ENCODE results near the gene NUMA1. TPM values are rescaled to one million over a fixed set of nuclear protein-coding genes. Genes with fewer than 3 reads are reported as not detected.

Gene NUMA1
- total and polyA plus RNA-seq, 4 donors: 79.9 to 277 (median 164) TPM

DNA sequence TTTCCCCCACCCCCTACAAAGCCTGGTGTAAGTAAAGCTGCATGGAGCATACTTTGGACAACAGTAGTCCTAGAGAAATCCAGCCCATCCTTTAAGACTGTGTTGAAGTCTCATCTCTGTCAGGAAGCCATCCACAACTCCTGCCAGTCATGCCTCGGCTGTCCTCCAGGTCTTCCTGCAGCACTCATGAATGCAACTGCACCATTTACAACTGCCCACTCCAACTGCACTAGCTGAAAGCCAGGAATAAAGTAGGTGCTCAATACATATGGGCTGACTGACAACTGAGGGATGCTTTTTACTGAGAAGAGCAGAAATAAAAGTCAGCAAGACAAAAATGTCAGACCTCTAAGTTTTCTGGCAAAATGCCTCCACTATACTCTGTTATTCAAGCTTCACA lies 54.3 kb downstream of the NUMA1 start:
- TF ChIP-seq, protein P1, sequence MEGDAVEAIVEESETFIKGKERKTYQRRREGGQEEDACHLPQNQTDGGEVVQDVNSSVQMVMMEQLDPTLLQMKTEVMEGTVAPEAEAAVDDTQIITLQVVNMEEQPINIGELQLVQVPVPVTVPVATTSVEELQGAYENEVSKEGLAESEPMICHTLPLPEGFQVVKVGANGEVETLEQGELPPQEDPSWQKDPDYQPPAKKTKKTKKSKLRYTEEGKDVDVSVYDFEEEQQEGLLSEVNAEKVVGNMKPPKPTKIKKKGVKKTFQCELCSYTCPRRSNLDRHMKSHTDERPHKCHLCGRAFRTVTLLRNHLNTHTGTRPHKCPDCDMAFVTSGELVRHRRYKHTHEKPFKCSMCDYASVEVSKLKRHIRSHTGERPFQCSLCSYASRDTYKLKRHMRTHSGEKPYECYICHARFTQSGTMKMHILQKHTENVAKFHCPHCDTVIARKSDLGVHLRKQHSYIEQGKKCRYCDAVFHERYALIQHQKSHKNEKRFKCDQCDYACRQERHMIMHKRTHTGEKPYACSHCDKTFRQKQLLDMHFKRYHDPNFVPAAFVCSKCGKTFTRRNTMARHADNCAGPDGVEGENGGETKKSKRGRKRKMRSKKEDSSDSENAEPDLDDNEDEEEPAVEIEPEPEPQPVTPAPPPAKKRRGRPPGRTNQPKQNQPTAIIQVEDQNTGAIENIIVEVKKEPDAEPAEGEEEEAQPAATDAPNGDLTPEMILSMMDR (IDR thresholded peaks at IDR 0.05; ENCODE audit: control extremely low read depth, extremely low read depth): no peak
- H3K27me3 ChIP-seq (ENCODE audit: control insufficient read depth in 3 of 3, insufficient read depth in 3 of 3, low read length in 2 of 3): no peaks in the 10 kb centered on the region
- H3K4me3 ChIP-seq: no peak overlapping the region
- no peak overlapping the region for H3K27ac ChIP-seq (ENCODE audit: low read depth in 1 of 2, low read length in 1 of 2)
- peaks cover 0 to 22% (median 10%) of the 10 kb centered on the region in 5 donors for H3K4me1 ChIP-seq (ENCODE audit: control insufficient read depth in 5 of 5, insufficient read depth in 5 of 5, low read length in 5 of 5)
- 60 to 70% methylated on average over 1 of the region's 1 CpG for WGBS, 2 donors
- ATAC-seq (ENCODE audit: insufficient read depth, low FRiP score) (no peak), DNase-seq (no peak)
- H3K9ac ChIP-seq (ENCODE audit: insufficient read depth in 1 of 2, low read length in 2 of 2): no peak overlapping the region
- H3K36me3 ChIP-seq (ENCODE audit: control insufficient read depth in 4 of 4, insufficient read depth in 4 of 4, low read length in 4 of 4): peaks cover 28 to 84% (median 46%) of the 10 kb centered on the region in 4 donors
- H3K9me3 ChIP-seq (ENCODE audit: control insufficient read depth in 4 of 4, insufficient read depth in 3 of 4, low read length in 3 of 4): no peaks in the 10 kb centered on the region

DNA sequence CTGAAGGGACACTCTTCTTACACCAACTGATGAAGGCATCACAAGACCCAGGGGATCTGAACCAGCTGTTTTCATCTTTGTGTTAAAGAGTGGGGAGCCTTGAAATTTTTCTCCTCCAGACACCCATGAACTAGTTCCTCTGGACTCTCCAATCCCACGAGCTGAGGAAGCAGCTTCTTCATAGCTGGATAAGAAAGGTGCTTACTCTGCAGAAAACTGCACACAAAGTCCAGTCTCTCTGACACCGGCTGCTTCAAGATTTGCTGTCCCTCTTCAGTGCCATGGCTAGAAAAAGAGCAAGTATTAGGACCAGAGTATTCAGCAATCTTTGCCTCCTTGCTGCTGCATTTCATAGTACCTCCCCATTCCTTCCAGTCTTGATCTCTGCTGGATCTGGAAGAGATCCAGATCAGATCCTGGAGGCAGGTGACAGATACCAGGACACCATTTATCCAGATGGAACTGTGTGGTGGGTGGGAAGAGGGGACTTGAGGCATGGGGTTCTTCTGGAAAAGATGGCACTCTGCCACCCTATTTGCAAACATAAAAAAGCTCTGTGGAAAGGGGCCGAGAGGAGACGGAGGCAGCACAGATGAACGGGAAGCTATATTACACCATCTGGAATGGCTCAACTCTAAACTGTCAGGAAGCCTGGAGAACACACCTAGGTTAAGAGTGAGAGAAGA lies 56.1 kb downstream of the NUMA1 start:
- DNase-seq (no peak), ATAC-seq (ENCODE audit: insufficient read depth, low FRiP score) (no peak)
- Histone ChIP-seq H3K36me3 (ENCODE audit: control insufficient read depth in 4 of 4, insufficient read depth in 4 of 4, low read length in 4 of 4) (peaks cover 38 to 91% (median 57%) of the 10 kb centered on the region in 4 donors), H3K4me1 (ENCODE audit: control insufficient read depth in 5 of 5, insufficient read depth in 5 of 5, low read length in 5 of 5) (peaks cover 0 to 14% (median 4%) of the 10 kb centered on the region in 5 donors), H3K9ac (ENCODE audit: insufficient read depth in 1 of 2, low read length in 2 of 2) (no peak overlapping the region), H3K27ac (ENCODE audit: low read depth in 1 of 2, low read length in 1 of 2) (peak overlapping the region in 1 of 2 donors; percentile 37), H3K9me3 (ENCODE audit: control insufficient read depth in 4 of 4, insufficient read depth in 3 of 4, low read length in 3 of 4) (no peaks in the 10 kb centered on the region), H3K27me3 (ENCODE audit: control insufficient read depth in 3 of 3, insufficient read depth in 3 of 3, low read length in 2 of 3) (no peaks in the 10 kb centered on the region), H3K4me3 (no peak overlapping the region)
- 39 to 52% methylated on average over 5 of the region's 5 CpGs for WGBS, 2 donors
- TF ChIP-seq, protein P1 (IDR thresholded peaks at IDR 0.05; ENCODE audit: control extremely low read depth, extremely low read depth): no peak

DNA sequence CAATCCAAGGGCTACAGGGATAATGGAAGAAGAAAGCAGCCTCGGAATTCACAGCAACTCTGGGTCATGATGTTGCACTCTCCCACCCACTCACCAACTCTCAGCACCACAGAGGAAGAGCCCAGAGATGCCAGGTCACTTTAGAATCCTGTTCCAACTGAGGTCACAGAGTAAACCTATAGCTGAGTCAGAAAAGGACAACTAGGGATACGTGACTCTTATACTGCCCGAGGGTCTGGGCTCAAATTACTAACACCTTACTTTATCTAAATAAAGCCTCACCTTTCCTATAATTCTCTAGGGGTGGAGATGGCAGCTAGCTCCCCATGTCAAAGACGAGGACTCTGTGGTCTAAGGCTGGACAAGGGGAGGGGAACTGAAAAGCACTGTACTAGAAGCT lies 57.0 kb downstream of the NUMA1 start:
- H3K9ac ChIP-seq (ENCODE audit: insufficient read depth in 1 of 2, low read length in 2 of 2): no peak overlapping the region
- peaks cover 41 to 91% (median 57%) of the 10 kb centered on the region in 4 donors for H3K36me3 ChIP-seq (ENCODE audit: control insufficient read depth in 4 of 4, insufficient read depth in 4 of 4, low read length in 4 of 4)
- no peak overlapping the region for H3K4me3 ChIP-seq
- no peak for ATAC-seq (ENCODE audit: insufficient read depth, low FRiP score)
- no peaks in the 10 kb centered on the region for H3K27me3 ChIP-seq (ENCODE audit: control insufficient read depth in 3 of 3, insufficient read depth in 3 of 3, low read length in 2 of 3)
- WGBS, 2 donors: 88 to 92% methylated on average over 4 of the region's 4 CpGs
- no peaks in the 10 kb centered on the region for H3K9me3 ChIP-seq (ENCODE audit: control insufficient read depth in 4 of 4, insufficient read depth in 3 of 4, low read length in 3 of 4)
- TF ChIP-seq, protein P1 (IDR thresholded peaks at IDR 0.05; ENCODE audit: control extremely low read depth, extremely low read depth): no peak
- no peak for DNase-seq
- H3K4me1 ChIP-seq (ENCODE audit: control insufficient read depth in 5 of 5, insufficient read depth in 5 of 5, low read length in 5 of 5): peaks cover 0 to 14% (median 4%) of the 10 kb centered on the region in 5 donors
- no peak overlapping the region for H3K27ac ChIP-seq (ENCODE audit: low read depth in 1 of 2, low read length in 1 of 2)
